HEK293 (cell line): ENCODE results near the gene WDR7.

Experiments used
- RBAK ChIP-seq: fragments of 450-650 bp; formaldehyde crosslinking; IDR thresholded peaks from 2 replicates; pipeline ENCODE4 v1.5.1; 2016; ENCODE audit warnings: missing biosample characterization, missing genetic modification characterization
- YY1 ChIP-seq: fragments of 450-650 bp; formaldehyde crosslinking; IDR thresholded peaks from 2 replicates; pipeline ENCODE4 v1.5.1; 2018; ENCODE audit warnings: missing biosample characterization, missing genetic modification characterization
- ZFHX2 ChIP-seq: fragments of 450-650 bp; formaldehyde crosslinking; conservative IDR thresholded peaks from 2 replicates; pipeline ENCODE4 v1.5.1; 2016; ENCODE audit warnings: missing biosample characterization, missing genetic modification characterization
- ZFP37 ChIP-seq: fragments of 450-650 bp; formaldehyde crosslinking; IDR thresholded peaks from 2 replicates; pipeline ENCODE4 v1.5.1; 2016; ENCODE audit warnings: missing biosample characterization, missing genetic modification characterization
- ZNF138 ChIP-seq: fragments of 450-650 bp; formaldehyde crosslinking; IDR thresholded peaks from 2 replicates; pipeline ENCODE4 v1.5.1; 2016; ENCODE audit warnings: missing biosample characterization, missing genetic modification characterization, borderline replicate concordance
- ZNF174 ChIP-seq: fragments of 450-650 bp; formaldehyde crosslinking; IDR thresholded peaks from 2 replicates; pipeline ENCODE4 v1.5.0; 2017; ENCODE audit warnings: missing biosample characterization, mild to moderate bottlenecking, missing genetic modification characterization
- ZNF184 ChIP-seq: fragments of 450-650 bp; IDR thresholded peaks from 2 replicates; pipeline ENCODE4 v1.5.1; 2018; ENCODE audit warnings: missing biosample characterization, mild to moderate bottlenecking, missing genetic modification characterization
- ZNF292 ChIP-seq: fragments of 450-650 bp; formaldehyde crosslinking; IDR thresholded peaks from 2 replicates; pipeline ENCODE4 v1.5.1; 2016; ENCODE audit warnings: low read depth, missing biosample characterization, missing genetic modification characterization, borderline replicate concordance
- ZNF311 ChIP-seq: fragments of 450-650 bp; formaldehyde crosslinking; IDR thresholded peaks from 2 replicates; pipeline ENCODE4 v1.5.1; 2017; ENCODE audit warnings: missing biosample characterization, missing genetic modification characterization, borderline replicate concordance
- ZNF416 ChIP-seq: fragments of 450-650 bp; formaldehyde crosslinking; IDR thresholded peaks from 2 replicates; pipeline ENCODE4 v1.5.1; 2016; ENCODE audit warnings: missing biosample characterization, missing genetic modification characterization
- TF ChIP-seq, protein P1 (sequence below): fragments of 450-650 bp; formaldehyde crosslinking; optimal IDR thresholded peaks from 2 replicates; pipeline ENCODE3; 2016; ENCODE audit warnings: missing biosample characterization, mild to moderate bottlenecking, missing genetic modification characterization
- TF ChIP-seq, protein P2 (sequence below): fragments of 450-650 bp; formaldehyde crosslinking; IDR thresholded peaks from 2 replicates; pipeline ENCODE4 v1.5.1; 2016; ENCODE audit warnings: missing biosample characterization, missing genetic modification characterization
- TF ChIP-seq, protein P3 (sequence below): fragments of 450-650 bp; formaldehyde crosslinking; IDR thresholded peaks from 2 replicates; pipeline ENCODE4 v1.5.1; 2016; ENCODE audit warnings: missing biosample characterization, missing genetic modification characterization, low read depth

DNA sequence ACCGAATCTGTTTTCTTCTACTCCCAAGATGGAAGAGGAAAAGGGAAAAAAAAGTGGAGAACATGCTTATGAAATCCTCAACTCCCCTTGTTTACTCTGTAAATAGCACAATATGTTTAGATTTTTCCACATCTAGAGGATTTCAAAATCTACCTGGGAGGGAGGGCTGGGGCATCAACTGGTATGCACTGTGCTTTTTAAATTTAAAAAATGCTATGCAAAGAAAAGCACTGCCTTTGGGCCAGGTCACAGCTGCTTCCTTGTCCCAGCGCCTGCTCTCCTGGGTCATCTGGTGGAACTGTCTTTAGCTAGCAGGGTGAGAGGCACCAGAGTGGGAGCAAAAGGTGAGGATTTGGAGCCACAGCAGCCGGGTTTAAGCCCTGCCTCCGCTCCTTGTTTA is 407.6 kb downstream of the WDR7 start:
- TF ChIP-seq YY1 (no peak), ZNF174 (tag by site-specific recombination) (no peak), RBAK (tag by site-specific recombination) (no peak), ZNF184 (tag by site-specific recombination) (no peak), ZFHX2 (tag by site-specific recombination) (no peak), ZNF416 (tag by site-specific recombination) (no peak), ZNF292 (tag by site-specific recombination) (no peak), ZNF138 (tag by site-specific recombination) (no peak), ZNF311 (tag by site-specific recombination) (no peak), ZFP37 (no peak)
- TF ChIP-seq, protein P1, sequence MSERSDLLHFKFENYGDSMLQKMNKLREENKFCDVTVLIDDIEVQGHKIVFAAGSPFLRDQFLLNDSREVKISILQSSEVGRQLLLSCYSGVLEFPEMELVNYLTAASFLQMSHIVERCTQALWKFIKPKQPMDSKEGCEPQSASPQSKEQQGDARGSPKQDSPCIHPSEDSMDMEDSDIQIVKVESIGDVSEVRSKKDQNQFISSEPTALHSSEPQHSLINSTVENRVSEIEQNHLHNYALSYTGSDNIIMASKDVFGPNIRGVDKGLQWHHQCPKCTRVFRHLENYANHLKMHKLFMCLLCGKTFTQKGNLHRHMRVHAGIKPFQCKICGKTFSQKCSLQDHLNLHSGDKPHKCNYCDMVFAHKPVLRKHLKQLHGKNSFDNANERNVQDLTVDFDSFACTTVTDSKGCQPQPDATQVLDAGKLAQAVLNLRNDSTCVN (tag by site-specific recombination) = no peak
- TF ChIP-seq, protein P2, sequence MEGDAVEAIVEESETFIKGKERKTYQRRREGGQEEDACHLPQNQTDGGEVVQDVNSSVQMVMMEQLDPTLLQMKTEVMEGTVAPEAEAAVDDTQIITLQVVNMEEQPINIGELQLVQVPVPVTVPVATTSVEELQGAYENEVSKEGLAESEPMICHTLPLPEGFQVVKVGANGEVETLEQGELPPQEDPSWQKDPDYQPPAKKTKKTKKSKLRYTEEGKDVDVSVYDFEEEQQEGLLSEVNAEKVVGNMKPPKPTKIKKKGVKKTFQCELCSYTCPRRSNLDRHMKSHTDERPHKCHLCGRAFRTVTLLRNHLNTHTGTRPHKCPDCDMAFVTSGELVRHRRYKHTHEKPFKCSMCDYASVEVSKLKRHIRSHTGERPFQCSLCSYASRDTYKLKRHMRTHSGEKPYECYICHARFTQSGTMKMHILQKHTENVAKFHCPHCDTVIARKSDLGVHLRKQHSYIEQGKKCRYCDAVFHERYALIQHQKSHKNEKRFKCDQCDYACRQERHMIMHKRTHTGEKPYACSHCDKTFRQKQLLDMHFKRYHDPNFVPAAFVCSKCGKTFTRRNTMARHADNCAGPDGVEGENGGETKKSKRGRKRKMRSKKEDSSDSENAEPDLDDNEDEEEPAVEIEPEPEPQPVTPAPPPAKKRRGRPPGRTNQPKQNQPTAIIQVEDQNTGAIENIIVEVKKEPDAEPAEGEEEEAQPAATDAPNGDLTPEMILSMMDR = no peak
- TF ChIP-seq, protein P3, sequence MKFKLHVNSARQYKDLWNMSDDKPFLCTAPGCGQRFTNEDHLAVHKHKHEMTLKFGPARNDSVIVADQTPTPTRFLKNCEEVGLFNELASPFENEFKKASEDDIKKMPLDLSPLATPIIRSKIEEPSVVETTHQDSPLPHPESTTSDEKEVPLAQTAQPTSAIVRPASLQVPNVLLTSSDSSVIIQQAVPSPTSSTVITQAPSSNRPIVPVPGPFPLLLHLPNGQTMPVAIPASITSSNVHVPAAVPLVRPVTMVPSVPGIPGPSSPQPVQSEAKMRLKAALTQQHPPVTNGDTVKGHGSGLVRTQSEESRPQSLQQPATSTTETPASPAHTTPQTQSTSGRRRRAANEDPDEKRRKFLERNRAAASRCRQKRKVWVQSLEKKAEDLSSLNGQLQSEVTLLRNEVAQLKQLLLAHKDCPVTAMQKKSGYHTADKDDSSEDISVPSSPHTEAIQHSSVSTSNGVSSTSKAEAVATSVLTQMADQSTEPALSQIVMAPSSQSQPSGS (tag by site-specific recombination) = no peak
